Osteoblast (primary cell): ENCODE results near the gene PIP5K1B. TPM values are rescaled to one million over a fixed set of nuclear protein-coding genes. Genes with fewer than 3 reads are reported as not detected.

Experiments
- DNase-seq: peaks from one replicate; pipeline ENCODE4 v3.0.0; 2011; ENCODE audit warnings: low spot score, mixed read lengths; ENCODE audit not compliant: insufficient read length; ENCODE audit errors: missing footprints
- H2AFZ ChIP-seq: 2 replicates; pipeline ENCODE4 v1.6.0; 2011; ENCODE audit warnings: mild to moderate bottlenecking, low read length
- H3K27ac ChIP-seq: 2 replicates; pipeline ENCODE4 v1.5.1; 2011; ENCODE audit warnings: mild to moderate bottlenecking, low read depth, low read length, moderate library complexity
- H3K27me3 ChIP-seq: 2 replicates; pipeline ENCODE4 v1.6.0; 2012; ENCODE audit warnings: mild to moderate bottlenecking, control low read depth, inconsistent platforms, low read length, moderate library complexity; ENCODE audit not compliant: insufficient read depth
- H3K36me3 ChIP-seq: 2 replicates; pipeline ENCODE4 v1.5.1; 2011; ENCODE audit warnings: mild to moderate bottlenecking, low read length, control low read depth, moderate library complexity; ENCODE audit not compliant: insufficient read depth
- H3K4me1 ChIP-seq: 2 replicates; pipeline ENCODE4 v1.5.1; 2011; ENCODE audit warnings: mild to moderate bottlenecking, low read length, control low read depth, moderate library complexity; ENCODE audit not compliant: insufficient read depth
- H3K4me2 ChIP-seq: 2 replicates; pipeline ENCODE4 v1.6.0; 2011; ENCODE audit warnings: mild to moderate bottlenecking, low read length; ENCODE audit not compliant: insufficient read depth
- H3K4me3 ChIP-seq: fragments of 200-600 bp; sonication (generic); 3 replicates; pipeline ENCODE4 v1.5.1; 2012; ENCODE audit warnings: mild to moderate bottlenecking, low read length, inconsistent platforms; ENCODE audit not compliant: insufficient read depth
- H3K79me2 ChIP-seq: 2 replicates; pipeline ENCODE4 v1.6.0; 2012; ENCODE audit warnings: mild to moderate bottlenecking, low read length, control low read depth, inconsistent platforms; ENCODE audit not compliant: insufficient read depth
- H3K9me3 ChIP-seq: 2 replicates; pipeline ENCODE4 v1.5.1; 2011; ENCODE audit warnings: low read depth, low read length, control low read depth
- H4K20me1 ChIP-seq: 2 replicates; pipeline ENCODE4 v1.6.0; 2012; ENCODE audit warnings: mild to moderate bottlenecking, low read length, control low read depth; ENCODE audit not compliant: insufficient read depth
- total RNA-seq: library from RNA; depleted of rRNA; stranded (reverse); fragments of >200 nt; gene quantifications from 2 replicates; pipeline ENCODE4 v1.2.3, GENCODE V29; 2012
- TF ChIP-seq, protein P1 (sequence below): IDR thresholded peaks from 2 replicates; pipeline ENCODE4 v1.5.1; 2011; ENCODE audit warnings: mild to moderate bottlenecking, low read depth, low read length, moderate library complexity; ENCODE audit errors: extremely low read depth

PIP5K1B gene
- total RNA-seq, 1 donor, result not detected

- Histone ChIP-seq H3K79me2 (no peaks in the 10 kb centered on the region), H2AFZ (no peak overlapping the region), H3K4me1 (no peaks in the 10 kb centered on the region), H3K4me2 (no peak overlapping the region), H3K27ac (no peak overlapping the region), H3K27me3 (no peaks in the 10 kb centered on the region), H3K9me3 (no peaks in the 10 kb centered on the region), H3K4me3 (no peak overlapping the region), H3K36me3 (no peaks in the 10 kb centered on the region), H4K20me1 (no peaks in the 10 kb centered on the region)
- TF ChIP-seq, protein P1, sequence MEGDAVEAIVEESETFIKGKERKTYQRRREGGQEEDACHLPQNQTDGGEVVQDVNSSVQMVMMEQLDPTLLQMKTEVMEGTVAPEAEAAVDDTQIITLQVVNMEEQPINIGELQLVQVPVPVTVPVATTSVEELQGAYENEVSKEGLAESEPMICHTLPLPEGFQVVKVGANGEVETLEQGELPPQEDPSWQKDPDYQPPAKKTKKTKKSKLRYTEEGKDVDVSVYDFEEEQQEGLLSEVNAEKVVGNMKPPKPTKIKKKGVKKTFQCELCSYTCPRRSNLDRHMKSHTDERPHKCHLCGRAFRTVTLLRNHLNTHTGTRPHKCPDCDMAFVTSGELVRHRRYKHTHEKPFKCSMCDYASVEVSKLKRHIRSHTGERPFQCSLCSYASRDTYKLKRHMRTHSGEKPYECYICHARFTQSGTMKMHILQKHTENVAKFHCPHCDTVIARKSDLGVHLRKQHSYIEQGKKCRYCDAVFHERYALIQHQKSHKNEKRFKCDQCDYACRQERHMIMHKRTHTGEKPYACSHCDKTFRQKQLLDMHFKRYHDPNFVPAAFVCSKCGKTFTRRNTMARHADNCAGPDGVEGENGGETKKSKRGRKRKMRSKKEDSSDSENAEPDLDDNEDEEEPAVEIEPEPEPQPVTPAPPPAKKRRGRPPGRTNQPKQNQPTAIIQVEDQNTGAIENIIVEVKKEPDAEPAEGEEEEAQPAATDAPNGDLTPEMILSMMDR, result no peak
- DNase-seq, result no peak
These were observed 15.7 kb downstream of the PIP5K1B start for GRCh38 chr9:68720656-68721313.

GRCh38 chr9:68721666-68722330 lies 16.8 kb downstream of the PIP5K1B start:
- DNase-seq, result no peak
- Histone ChIP-seq H3K4me3 (no peak overlapping the region), H3K27ac (no peak overlapping the region), H2AFZ (no peak overlapping the region), H4K20me1 (no peaks in the 10 kb centered on the region), H3K27me3 (no peaks in the 10 kb centered on the region), H3K4me1 (no peaks in the 10 kb centered on the region), H3K9me3 (no peaks in the 10 kb centered on the region), H3K4me2 (no peak overlapping the region), H3K36me3 (no peaks in the 10 kb centered on the region), H3K79me2 (no peaks in the 10 kb centered on the region)
- TF ChIP-seq, protein P1, result no peak

DNA sequence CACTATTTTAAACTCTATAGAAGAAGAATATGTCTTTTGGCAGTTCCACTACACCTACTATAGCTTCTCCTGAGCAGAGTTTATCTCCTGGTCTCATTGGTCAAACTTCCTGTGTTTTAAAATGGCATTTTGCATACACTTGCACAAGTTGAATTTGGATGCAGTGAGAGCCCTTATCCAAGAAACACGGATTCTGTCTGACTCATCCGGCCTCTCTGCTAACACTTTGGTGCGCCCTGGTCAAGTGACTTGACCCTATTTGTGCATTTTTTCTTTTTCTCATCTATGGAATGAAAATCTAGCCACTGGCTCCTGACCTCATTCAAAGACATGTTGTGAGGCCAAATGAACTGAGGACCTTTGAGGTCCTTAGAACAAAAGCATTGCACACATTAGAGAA lies 20.0 kb downstream of the PIP5K1B start:
- Histone ChIP-seq H3K9me3 (no peaks in the 10 kb centered on the region), H3K4me1 (no peaks in the 10 kb centered on the region), H3K27ac (no peak overlapping the region), H4K20me1 (no peaks in the 10 kb centered on the region), H2AFZ (no peak overlapping the region), H3K4me2 (no peak overlapping the region), H3K79me2 (no peaks in the 10 kb centered on the region), H3K27me3 (no peaks in the 10 kb centered on the region), H3K36me3 (no peaks in the 10 kb centered on the region), H3K4me3 (no peak overlapping the region)
- TF ChIP-seq, protein P1, result no peak
- DNase-seq, result no peak

DNA sequence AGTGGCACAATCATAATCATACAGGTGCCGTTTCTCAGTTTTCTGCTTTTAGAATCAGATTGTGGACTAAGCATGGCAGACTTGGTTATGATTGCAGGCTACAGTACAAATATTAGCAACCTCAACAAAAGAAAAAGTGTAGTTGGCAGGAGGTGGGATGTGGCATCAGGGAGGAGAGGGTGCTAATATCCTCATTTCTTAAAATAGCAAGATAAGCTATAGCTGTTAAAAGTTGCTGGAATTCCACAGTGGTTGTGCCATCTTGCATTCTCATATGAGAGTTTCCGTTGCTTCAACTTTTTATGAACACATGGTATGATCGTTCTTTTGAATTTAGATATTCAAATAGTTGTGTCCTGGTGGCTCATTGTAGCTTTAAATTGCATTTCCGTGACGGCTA lies 21.4 kb downstream of the PIP5K1B start:
- no peaks in the 10 kb centered on the region for H3K4me1 ChIP-seq
- no peak overlapping the region for H3K4me3 ChIP-seq
- no peaks in the 10 kb centered on the region for H3K27me3 ChIP-seq
- no peak for DNase-seq
- no peaks in the 10 kb centered on the region for H3K36me3 ChIP-seq
- TF ChIP-seq, protein P1, result no peak
- no peaks in the 10 kb centered on the region for H3K9me3 ChIP-seq
- H3K27ac ChIP-seq, result no peak overlapping the region
- no peak overlapping the region for H2AFZ ChIP-seq
- no peaks in the 10 kb centered on the region for H3K79me2 ChIP-seq
- no peak overlapping the region for H3K4me2 ChIP-seq
- H4K20me1 ChIP-seq, result no peaks in the 10 kb centered on the region
